Colonic mucosa (tissue), 4 donors: ENCODE data around the gene FGF14. TPM values are rescaled to one million over a fixed set of nuclear protein-coding genes. Genes with fewer than 3 reads are reported as not detected.

Source experiments
- DNase-seq: peaks from one replicate; pipeline ENCODE4 v3.0.0-alpha.2; 2020
- H3K27ac ChIP-seq: fragments of 200-600 bp; one replicate; pipeline ENCODE4 v1.8.0; 2021
- H3K27me3 ChIP-seq: fragments of 200-600 bp; one replicate; pipeline ENCODE4 v1.8.0; 2021
- H3K36me3 ChIP-seq: fragments of 200-600 bp; one replicate; pipeline ENCODE4 v1.8.0; 2021
- H3K4me1 ChIP-seq: fragments of 200-600 bp; one replicate; pipeline ENCODE4 v1.8.0; 2021; ENCODE audit warnings: mild to moderate bottlenecking
- H3K4me3 ChIP-seq: fragments of 200-600 bp; one replicate; pipeline ENCODE4 v1.8.0; 2021
- H3K9ac ChIP-seq, 2 donors: one replicate each; pipeline ENCODE4 v1.7.0; 2013; ENCODE audit warnings: control low read depth in 2 of 2, low read depth in 2 of 2, low read length in 2 of 2
- H3K9me3 ChIP-seq: fragments of 200-600 bp; one replicate; pipeline ENCODE4 v1.8.0; 2021
- CTCF ChIP-seq: fragments of 200-600 bp; IDR thresholded peaks from one replicate; pipeline ENCODE4 v1.8.0; 2022; ENCODE audit warnings: antibody characterized with exemption, mild to moderate bottlenecking
- intact Hi-C: fragments of 100-400 bp; cut with DNase I; formaldehyde crosslinking; loops from one replicate; pipeline ENCODE4 v1.14.1; 2022
- total RNA-seq, 2 donors: library from RNA; stranded (reverse); fragmentation: NEBNext Ultra II Directional in 1 of 2; extraction: Animal tissue kit (Norgen Biotek cat#: 25700) in 1 of 2; gene quantifications; one replicate each; pipeline ENCODE4 v1.2.1, GENCODE V29; 2021
- donor health status: healthy.
- donor health status: DM: no; HTN: no; CAD: no.
- donor health status: DM: no; HTN: no; CAD: no.

FGF14 gene
- total RNA-seq, 2 donors from 2014 or later = 0.62 to 0.85 TPM

DNA sequence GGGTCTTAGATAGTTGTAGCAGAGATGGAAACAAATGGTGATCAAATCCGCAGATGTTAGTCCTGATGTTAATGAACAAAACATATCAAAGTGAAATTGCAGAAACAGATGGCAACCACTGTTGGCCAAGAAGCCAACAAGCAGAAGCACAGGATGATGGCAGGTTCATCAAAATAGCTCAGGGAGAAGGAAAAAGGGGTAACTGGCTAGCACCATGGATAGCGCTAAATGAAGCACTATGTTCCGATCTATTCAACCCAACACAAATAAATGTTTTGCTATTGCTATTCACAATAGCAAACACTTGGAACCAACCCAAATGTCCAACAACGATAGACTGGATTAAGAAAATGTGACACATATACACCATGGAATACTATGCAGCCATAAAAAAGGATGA is 413.7 kb downstream of the FGF14 start:
- H3K27ac ChIP-seq = no peak overlapping the region
- H3K4me3 ChIP-seq = no peak overlapping the region
- H3K4me1 ChIP-seq = no peaks in the 10 kb centered on the region
- no peaks in the 10 kb centered on the region for H3K27me3 ChIP-seq
- intact Hi-C loops = no loop called here
- no peaks in the 10 kb centered on the region for H3K36me3 ChIP-seq
- TF ChIP-seq CTCF = no peak
- no peak for DNase-seq
- no peaks in the 10 kb centered on the region for H3K9me3 ChIP-seq
- H3K9ac ChIP-seq = no peak overlapping the region

- no peak overlapping the region for H3K9ac ChIP-seq
- no peaks in the 10 kb centered on the region for H3K9me3 ChIP-seq
- H3K27me3 ChIP-seq = no peaks in the 10 kb centered on the region
- no peaks in the 10 kb centered on the region for H3K4me1 ChIP-seq
- H3K36me3 ChIP-seq = no peaks in the 10 kb centered on the region
- TF ChIP-seq CTCF = no peak
- H3K4me3 ChIP-seq = no peak overlapping the region
- DNase-seq = no peak
- H3K27ac ChIP-seq = no peak overlapping the region
- intact Hi-C loops = no loop called here
These were observed 415.5 kb downstream of the FGF14 start for GRCh38 chr13:101986316-101986715.

GRCh38 chr13:101985321-101985720 is 416.5 kb downstream of the FGF14 start:
- no peak for TF ChIP-seq CTCF
- Histone ChIP-seq H3K4me1 (no peaks in the 10 kb centered on the region), H3K27me3 (no peaks in the 10 kb centered on the region), H3K9ac (no peak overlapping the region), H3K9me3 (no peaks in the 10 kb centered on the region), H3K36me3 (no peaks in the 10 kb centered on the region), H3K27ac (no peak overlapping the region), H3K4me3 (no peak overlapping the region)
- intact Hi-C loops = no loop called here
- DNase-seq = no peak

- intact Hi-C loops = no loop called here
- Histone ChIP-seq H3K4me1 (no peaks in the 10 kb centered on the region), H3K4me3 (no peak overlapping the region)
These were observed 418.9 kb downstream of the FGF14 start for GRCh38 chr13:101982903-101983302.

DNA sequence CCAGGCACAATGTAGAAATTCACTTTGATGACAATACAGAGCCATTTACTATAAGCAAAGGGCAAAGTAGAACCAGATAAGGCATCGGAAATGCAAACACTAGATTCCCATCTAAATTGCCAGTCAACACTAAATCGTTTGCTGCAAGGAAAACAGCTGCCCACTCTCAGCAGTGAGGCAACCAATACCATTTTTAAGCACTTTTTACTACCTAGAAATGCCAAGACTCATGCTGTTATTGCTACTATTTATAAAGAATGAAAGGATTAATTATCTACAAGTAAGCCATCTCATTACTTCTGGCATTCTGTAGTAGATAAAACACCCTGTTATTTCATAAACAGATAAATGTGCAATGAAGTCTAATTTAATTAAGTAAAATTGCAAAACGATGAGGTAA is 422.0 kb downstream of the FGF14 start:
- TF ChIP-seq CTCF = no peak
- H3K27ac ChIP-seq = no peak overlapping the region
- H3K4me1 ChIP-seq = no peaks in the 10 kb centered on the region
- H3K27me3 ChIP-seq = no peaks in the 10 kb centered on the region
- no peaks in the 10 kb centered on the region for H3K36me3 ChIP-seq
- no peak overlapping the region for H3K4me3 ChIP-seq
- no peak overlapping the region for H3K9ac ChIP-seq
- peak; percentile 18 for DNase-seq
- intact Hi-C loops = no loop called here
- H3K9me3 ChIP-seq = no peaks in the 10 kb centered on the region

More at GRCh38 chr13:101982903-101983302, 418.9 kb downstream of the FGF14 start:
- H3K9ac ChIP-seq = no peak overlapping the region
- TF ChIP-seq CTCF = no peak
- no peaks in the 10 kb centered on the region for H3K9me3 ChIP-seq
- DNase-seq = no peak
- H3K27me3 ChIP-seq = no peaks in the 10 kb centered on the region
- no peak overlapping the region for H3K27ac ChIP-seq
- H3K36me3 ChIP-seq = no peaks in the 10 kb centered on the region
